HepG2 (cell line): ENCODE data around the gene SLC34A3. TPM values are rescaled to one million over a fixed set of nuclear protein-coding genes. Genes with fewer than 3 reads are reported as not detected.
A peak's percentile ranks its signal among the peaks of the same experiment; 100 is the strongest.

Source experiments
- CBX2 ChIP-seq, 2 experiments: fragments of 200-600 bp in 1 of 2; sonication (generic); formaldehyde crosslinking in 1 of 2; IDR thresholded peaks; 2 replicates each; pipeline versions ENCODE4 v1.7.0 to v1.8.1; 2018 to 2022; ENCODE audit warnings: low read depth in 2 of 2, low read length in 1 of 2, mild to moderate bottlenecking in 1 of 2, missing genetic modification reagents in 1 of 2
- DMAP1 ChIP-seq: IDR thresholded peaks from 2 replicates; pipeline ENCODE4 v1.6.1; 2016
- DPF2 ChIP-seq: sonication (generic); formaldehyde crosslinking; IDR thresholded peaks from 2 replicates; pipeline ENCODE4 v1.4.0; 2020; ENCODE audit warnings: mild to moderate bottlenecking, low read depth, missing genetic modification reagents, borderline replicate concordance
- FIP1L1 ChIP-seq: fragments of 200-400 bp; formaldehyde crosslinking; IDR thresholded peaks from 2 replicates; pipeline ENCODE4 v1.6.1; 2018; ENCODE audit warnings: low read depth, mild to moderate bottlenecking, low read length, moderate library complexity, borderline replicate concordance; ENCODE audit not compliant: insufficient read depth
- FOSL2 ChIP-seq: sonication (generic); formaldehyde crosslinking; IDR thresholded peaks from 2 replicates; pipeline ENCODE4 v1.4.0; 2020; ENCODE audit warnings: missing genetic modification reagents
- HMG20A ChIP-seq: IDR thresholded peaks from 2 replicates; pipeline ENCODE4 v1.6.1; 2016; ENCODE audit warnings: borderline replicate concordance
- MYC ChIP-seq: sonication (generic); formaldehyde crosslinking; IDR thresholded peaks from 2 replicates; pipeline ENCODE4 v1.9.0; 2021; ENCODE audit warnings: missing genetic modification reagents, borderline replicate concordance
- NCOR1 ChIP-seq: fragments of 200-600 bp; sonication (generic); IDR thresholded peaks from 2 replicates; pipeline ENCODE4 v1.7.0; 2017; ENCODE audit warnings: antibody characterized with exemption, low read length, borderline replicate concordance
- PRMT3 ChIP-seq: sonication (generic); formaldehyde crosslinking; IDR thresholded peaks from 2 replicates; pipeline ENCODE4 v1.8.1; 2022; ENCODE audit warnings: low read depth, mild to moderate bottlenecking, moderate library complexity, missing genetic modification reagents, borderline replicate concordance
- SIX4 ChIP-seq: sonication (generic); formaldehyde crosslinking; IDR thresholded peaks from 2 replicates; pipeline ENCODE4 v1.4.0; 2020; ENCODE audit warnings: missing genetic modification reagents
- SOX13 ChIP-seq, 3 experiments: fragments of 450-650 bp in 1 of 3; sonication (generic) in 1 of 3; formaldehyde crosslinking in 1 of 3; IDR thresholded peaks in 2 of 3; conservative IDR thresholded peaks in 1 of 3; 2 replicates each; pipeline versions ENCODE4 v1.5.0 to v1.6.1; 2016 to 2020; ENCODE audit warnings: antibody characterized with exemption in 1 of 3, mild to moderate bottlenecking in 1 of 3, missing compliant biosample characterization in 1 of 3, missing genetic modification reagents in 1 of 3, moderate library complexity in 1 of 3
- TSC22D2 ChIP-seq: sonication (generic); formaldehyde crosslinking; IDR thresholded peaks from 2 replicates; pipeline ENCODE4 v1.5.1; 2020; ENCODE audit warnings: missing genetic modification reagents, mild to moderate bottlenecking, borderline replicate concordance
- polyA plus RNA-seq, 8 experiments: library from polyadenylated mRNA; depleted of rRNA in 3 of 8; stranded (reverse) in 7 of 8; unstranded in 1 of 8; fragments of >200 nt; fragmentation: Illumina TruSeq in 4 of 8; extraction: Trizol in 4 of 8; gene quantifications; 2 replicates each; pipeline versions ENCODE4 v1.2.1 to v1.2.3, GENCODE V29; 2011 to 2016; ENCODE audit warnings: low read depth in 4 of 8, missing spikeins in 1 of 8, mixed read lengths in 1 of 8; ENCODE audit not compliant: insufficient read depth in 1 of 8
- total RNA-seq, 5 experiments: library from RNA; depleted of rRNA; stranded (reverse); fragments of >200 nt; fragmentation: Illumina TruSeq; extraction: Trizol; gene quantifications; 2 replicates each; pipeline ENCODE4 v1.2.3, GENCODE V29; 2016; ENCODE audit warnings: low read depth in 1 of 5
- TF ChIP-seq, protein P1 (sequence below): sonication (generic); formaldehyde crosslinking; IDR thresholded peaks from 2 replicates; pipeline ENCODE4 v1.5.1; 2020; ENCODE audit warnings: missing genetic modification reagents, mild to moderate bottlenecking, borderline replicate concordance
- TF ChIP-seq, protein P2 (sequence below): sonication (generic); formaldehyde crosslinking; IDR thresholded peaks from 2 replicates; pipeline ENCODE4 v1.5.0; 2020; ENCODE audit warnings: missing genetic modification reagents, mild to moderate bottlenecking, borderline replicate concordance
- TF ChIP-seq, protein P3 (sequence below): sonication (generic); formaldehyde crosslinking; IDR thresholded peaks from 2 replicates; pipeline ENCODE4 v1.4.0; 2020; ENCODE audit warnings: missing genetic modification reagents
- TF ChIP-seq, protein P4 (sequence below): IDR thresholded peaks from 2 replicates; pipeline ENCODE4 v1.6.1; 2016; ENCODE audit warnings: missing biosample characterization, missing genetic modification reagents, low read depth
- TF ChIP-seq, protein P5 (sequence below): sonication (generic); formaldehyde crosslinking; IDR thresholded peaks from 2 replicates; pipeline ENCODE4 v1.8.1; 2022; ENCODE audit warnings: mild to moderate bottlenecking, missing genetic modification reagents

The SLC34A3 gene
- total and polyA plus RNA-seq, 2 of the 13 experiments (the other 11 are each of a cell fraction or from before 2014, with no cell fraction given), result 0.07 to 1.0 TPM

DNA sequence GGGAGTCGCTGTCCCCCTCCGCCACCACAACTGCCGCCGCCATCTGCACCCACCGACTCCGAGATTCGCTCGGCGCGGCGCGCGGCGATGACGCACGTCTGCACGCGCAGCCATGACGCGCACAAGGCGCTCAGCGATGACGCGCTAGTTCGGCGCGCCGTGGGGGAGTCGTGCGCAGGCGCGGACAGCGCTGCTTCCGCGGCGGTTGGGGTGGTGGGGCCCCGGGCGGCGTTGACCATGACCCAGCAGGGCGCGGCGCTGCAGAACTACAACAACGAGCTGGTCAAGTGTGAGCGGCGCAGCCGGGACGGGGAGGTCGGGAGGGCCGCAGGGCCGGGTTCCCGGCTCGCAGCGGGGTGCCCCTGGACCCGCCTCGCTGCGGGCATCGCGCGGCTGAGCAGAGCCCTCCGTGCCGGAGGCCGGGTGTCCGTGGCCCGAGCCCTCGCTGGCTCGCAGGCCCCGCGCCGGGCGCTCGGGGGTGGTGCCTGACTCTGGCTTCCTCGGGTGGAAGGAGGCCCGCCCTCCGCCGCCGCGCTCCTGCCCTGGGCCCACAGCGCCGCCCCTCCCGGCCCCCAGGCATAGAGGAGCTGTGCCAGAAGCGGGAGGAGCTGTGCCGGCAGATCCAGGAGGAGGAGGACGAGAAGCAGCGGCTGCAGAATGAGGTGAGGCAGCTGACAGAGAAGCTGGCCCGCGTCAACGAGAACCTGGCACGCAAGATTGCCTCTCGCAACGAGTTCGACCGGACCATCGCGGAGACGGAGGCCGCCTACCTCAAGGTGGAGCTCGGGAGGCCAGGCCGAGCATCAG is 42.0 kb upstream of the SLC34A3 start, which contains the start of the genes ANAPC2 and SSNA1 (continued):
- no peak; the same call in 1 of the 2 replicates for TF ChIP-seq NCOR1
- TF ChIP-seq, protein P1, sequence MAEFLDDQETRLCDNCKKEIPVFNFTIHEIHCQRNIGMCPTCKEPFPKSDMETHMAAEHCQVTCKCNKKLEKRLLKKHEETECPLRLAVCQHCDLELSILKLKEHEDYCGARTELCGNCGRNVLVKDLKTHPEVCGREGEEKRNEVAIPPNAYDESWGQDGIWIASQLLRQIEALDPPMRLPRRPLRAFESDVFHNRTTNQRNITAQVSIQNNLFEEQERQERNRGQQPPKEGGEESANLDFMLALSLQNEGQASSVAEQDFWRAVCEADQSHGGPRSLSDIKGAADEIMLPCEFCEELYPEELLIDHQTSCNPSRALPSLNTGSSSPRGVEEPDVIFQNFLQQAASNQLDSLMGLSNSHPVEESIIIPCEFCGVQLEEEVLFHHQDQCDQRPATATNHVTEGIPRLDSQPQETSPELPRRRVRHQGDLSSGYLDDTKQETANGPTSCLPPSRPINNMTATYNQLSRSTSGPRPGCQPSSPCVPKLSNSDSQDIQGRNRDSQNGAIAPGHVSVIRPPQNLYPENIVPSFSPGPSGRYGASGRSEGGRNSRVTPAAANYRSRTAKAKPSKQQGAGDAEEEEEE (CRISPR knock-in tag), result no peak; the same call in 1 of the 2 replicates
- no peak for TF ChIP-seq FIP1L1
- TF ChIP-seq TSC22D2, result no peak
- TF ChIP-seq, protein P2, sequence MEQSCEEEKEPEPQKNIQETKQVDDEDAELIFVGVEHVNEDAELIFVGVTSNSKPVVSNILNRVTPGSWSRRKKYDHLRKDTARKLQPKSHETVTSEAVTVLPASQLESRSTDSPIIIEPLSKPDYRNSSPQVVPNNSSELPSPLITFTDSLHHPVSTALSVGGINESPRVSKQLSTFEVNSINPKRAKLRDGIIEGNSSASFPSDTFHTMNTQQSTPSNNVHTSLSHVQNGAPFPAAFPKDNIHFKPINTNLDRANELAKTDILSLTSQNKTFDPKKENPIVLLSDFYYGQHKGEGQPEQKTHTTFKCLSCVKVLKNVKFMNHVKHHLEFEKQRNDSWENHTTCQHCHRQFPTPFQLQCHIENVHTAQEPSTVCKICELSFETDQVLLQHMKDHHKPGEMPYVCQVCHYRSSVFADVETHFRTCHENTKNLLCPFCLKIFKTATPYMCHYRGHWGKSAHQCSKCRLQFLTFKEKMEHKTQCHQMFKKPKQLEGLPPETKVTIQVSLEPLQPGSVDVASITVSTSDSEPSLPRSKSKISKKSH (CRISPR knock-in tag), result 0 out of 2 replicates have a peak, but pooled peaks have one; percentile 39
- TF ChIP-seq FOSL2, result peak; percentile 78
- no peak; the same call in 1 of the 2 replicates for TF ChIP-seq SOX13 (IDR thresholded peaks at IDR 0.05)
- peak in 1 of 2 experiments; percentile 56; a peak in 1 of 4 replicates for TF ChIP-seq SOX13 (CRISPR knock-in tag; conservative IDR thresholded peaks at IDR 0.05 in 1 of 2, IDR thresholded peaks at IDR 0.05 in 1 of 2)
- TF ChIP-seq HMG20A (CRISPR knock-in tag), result no peak; the same call in 1 of the 2 replicates
- no peak for TF ChIP-seq CBX2 (IDR thresholded peaks at IDR 0.05; ENCODE audit: low read depth, low read length)
- no peak for TF ChIP-seq CBX2 (CRISPR knock-in tag; IDR thresholded peaks at IDR 0.05; ENCODE audit: low read depth)
- peak; percentile 92 for TF ChIP-seq MYC (CRISPR knock-in tag)
- TF ChIP-seq, protein P3, sequence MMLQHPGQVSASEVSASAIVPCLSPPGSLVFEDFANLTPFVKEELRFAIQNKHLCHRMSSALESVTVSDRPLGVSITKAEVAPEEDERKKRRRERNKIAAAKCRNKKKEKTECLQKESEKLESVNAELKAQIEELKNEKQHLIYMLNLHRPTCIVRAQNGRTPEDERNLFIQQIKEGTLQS, result peak; percentile 65; the same call in 1 of the 2 replicates
- TF ChIP-seq, protein P4, sequence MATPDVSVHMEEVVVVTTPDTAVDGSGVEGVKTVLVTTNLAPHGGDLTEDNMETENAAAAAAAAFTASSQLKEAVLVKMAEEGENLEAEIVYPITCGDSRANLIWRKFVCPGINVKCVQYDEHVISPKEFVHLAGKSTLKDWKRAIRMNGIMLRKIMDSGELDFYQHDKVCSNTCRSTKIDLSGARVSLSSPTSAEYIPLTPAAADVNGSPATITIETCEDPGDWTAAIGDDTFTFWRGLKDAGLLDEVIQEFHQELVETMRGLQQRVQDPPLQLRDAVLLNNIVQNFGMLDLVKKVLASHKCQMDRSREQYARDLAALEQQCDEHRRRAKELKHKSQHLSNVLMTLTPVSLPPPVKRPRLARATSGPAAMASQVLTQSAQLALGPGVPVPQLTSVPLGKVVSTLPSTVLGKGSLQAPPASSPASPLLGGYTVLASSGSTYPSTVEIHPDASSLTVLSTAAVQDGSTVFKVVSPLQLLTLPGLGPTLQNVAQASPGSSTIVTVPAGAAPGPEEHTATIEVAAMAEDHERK (CRISPR knock-in tag), result peak; percentile 80
- TF ChIP-seq SIX4, result peak; percentile 70
- TF ChIP-seq, protein P5, sequence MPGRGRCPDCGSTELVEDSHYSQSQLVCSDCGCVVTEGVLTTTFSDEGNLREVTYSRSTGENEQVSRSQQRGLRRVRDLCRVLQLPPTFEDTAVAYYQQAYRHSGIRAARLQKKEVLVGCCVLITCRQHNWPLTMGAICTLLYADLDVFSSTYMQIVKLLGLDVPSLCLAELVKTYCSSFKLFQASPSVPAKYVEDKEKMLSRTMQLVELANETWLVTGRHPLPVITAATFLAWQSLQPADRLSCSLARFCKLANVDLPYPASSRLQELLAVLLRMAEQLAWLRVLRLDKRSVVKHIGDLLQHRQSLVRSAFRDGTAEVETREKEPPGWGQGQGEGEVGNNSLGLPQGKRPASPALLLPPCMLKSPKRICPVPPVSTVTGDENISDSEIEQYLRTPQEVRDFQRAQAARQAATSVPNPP, result peak; percentile 76; the same call in 1 of the 2 replicates
- no peak for TF ChIP-seq DPF2 (CRISPR knock-in tag)
- TF ChIP-seq PRMT3 (CRISPR knock-in tag), result no peak
- TF ChIP-seq DMAP1 (CRISPR knock-in tag), result peak; percentile 76
